ENCODE results near the gene TMEM140. TPM values are rescaled to one million over a fixed set of nuclear protein-coding genes. Genes with fewer than 3 reads are reported as not detected.

The TMEM140 gene
- total RNA-seq, 4 donors from 2014 or later = 2.7 to 11.0 (median 4.7) TPM

GRCh38 chr7:135192914-135193536 lies 45.2 kb downstream of the TMEM140 start:
- WGBS = 67% methylated on average over 9 of the region's 11 CpGs
- Histone ChIP-seq H3K36me3 (peaks cover 73% of the 10 kb centered on the region), H3K9me3 (no peaks in the 10 kb centered on the region), H3K27me3 (no peaks in the 10 kb centered on the region), H3K4me1 (peaks cover 20% of the 10 kb centered on the region), H3K4me3 (no peak overlapping the region), H3K27ac (no peak overlapping the region)
- no peak for DNase-seq (ENCODE audit: low spot score in 2 of 2)
- TF ChIP-seq EP300 (IDR thresholded peaks at IDR 0.05) (no peak), CTCF (IDR thresholded peaks at IDR 0.05) (no peak), POLR2A (IDR thresholded peaks at IDR 0.05) (no peak), POLR2AphosphoS5 (IDR thresholded peaks at IDR 0.05) (no peak)

- Histone ChIP-seq H3K36me3 (peaks cover 69% of the 10 kb centered on the region), H3K27ac (no peak overlapping the region), H3K27me3 (no peaks in the 10 kb centered on the region), H3K4me3 (no peak overlapping the region), H3K9me3 (no peaks in the 10 kb centered on the region), H3K4me1 (peaks cover 20% of the 10 kb centered on the region)
- TF ChIP-seq CTCF (IDR thresholded peaks at IDR 0.05) = no peak
- no peak for TF ChIP-seq POLR2AphosphoS5 (IDR thresholded peaks at IDR 0.05)
- no peak for TF ChIP-seq POLR2A (IDR thresholded peaks at IDR 0.05)
- DNase-seq (ENCODE audit: low spot score in 2 of 2) = no peak
- WGBS = 81% methylated on average over 10 of the region's 10 CpGs
Measured at GRCh38 chr7:135193615-135194081, 45.8 kb downstream of the TMEM140 start.

- TF ChIP-seq CTCF (IDR thresholded peaks at IDR 0.05) (no peak), POLR2AphosphoS5 (IDR thresholded peaks at IDR 0.05) (no peak)
- H3K27me3 ChIP-seq = no peaks in the 10 kb centered on the region
- WGBS = 80% methylated on average over 10 of the region's 12 CpGs
- peaks cover 12% of the 10 kb centered on the region for H3K4me1 ChIP-seq
- H3K27ac ChIP-seq = no peak overlapping the region
- H3K4me3 ChIP-seq = no peak overlapping the region
- DNase-seq (ENCODE audit: low spot score in 2 of 2) = no peak
- peaks cover 68% of the 10 kb centered on the region for H3K36me3 ChIP-seq
- H3K9me3 ChIP-seq = no peaks in the 10 kb centered on the region
Measured at GRCh38 chr7:135194494-135195095, 46.7 kb downstream of the TMEM140 start.

GRCh38 chr7:135195156-135195555 lies 47.3 kb downstream of the TMEM140 start:
- TF ChIP-seq EP300 (IDR thresholded peaks at IDR 0.05) (no peak), POLR2A (IDR thresholded peaks at IDR 0.05) (no peak), CTCF (IDR thresholded peaks at IDR 0.05) (no peak), POLR2AphosphoS5 (IDR thresholded peaks at IDR 0.05) (no peak)
- Histone ChIP-seq H3K27me3 (no peaks in the 10 kb centered on the region), H3K36me3 (peaks cover 74% of the 10 kb centered on the region), H3K9me3 (no peaks in the 10 kb centered on the region), H3K4me3 (no peak overlapping the region), H3K4me1 (peaks cover 6% of the 10 kb centered on the region), H3K27ac (no peak overlapping the region)
- WGBS = 90% methylated on average over 4 of the region's 4 CpGs
- DNase-seq (ENCODE audit: low spot score in 2 of 2) = no peak

GRCh38 chr7:135195968-135196629 lies 48.2 kb downstream of the TMEM140 start:
- peaks cover 82% of the 10 kb centered on the region for H3K36me3 ChIP-seq
- no peak for TF ChIP-seq POLR2AphosphoS5 (IDR thresholded peaks at IDR 0.05)
- TF ChIP-seq CTCF (IDR thresholded peaks at IDR 0.05) = no peak
- TF ChIP-seq POLR2A (IDR thresholded peaks at IDR 0.05) = no peak
- no peak for TF ChIP-seq EP300 (IDR thresholded peaks at IDR 0.05)

More at GRCh38 chr7:135195968-135196629, 48.2 kb downstream of the TMEM140 start:
- DNase-seq (ENCODE audit: low spot score in 2 of 2) = no peak
- Histone ChIP-seq H3K4me1 (peaks cover 4% of the 10 kb centered on the region), H3K27me3 (no peaks in the 10 kb centered on the region), H3K27ac (no peak overlapping the region), H3K9me3 (no peaks in the 10 kb centered on the region), H3K4me3 (no peak overlapping the region)
- 89% methylated on average over 11 of the region's 14 CpGs for WGBS

Measured in suprapubic skin (tissue), 4 donors.